GM23338 (cell line): ENCODE measurements around the gene CACNB4. TPM values are rescaled to one million over a fixed set of nuclear protein-coding genes. Genes with fewer than 3 reads are reported as not detected.

Experiments used
- ATAC-seq: fragments of 200-7000 bp; cut with Tn5 transposase; 3 replicates; pipeline ENCODE4 v1.9.1; 2020
- DNase-seq: peaks from one replicate; pipeline ENCODE4 v3.0.0-alpha.2; 2015; ENCODE audit warnings: low spot score
- H2AFZ ChIP-seq: fragments of 200-600 bp; sonication (generic); 2 replicates; pipeline ENCODE4 v1.8.0; 2016; ENCODE audit warnings: antibody characterized with exemption, mild to moderate bottlenecking, moderate library complexity
- H3F3A ChIP-seq: fragments of 200-600 bp; sonication (generic); replicated peaks from 2 replicates; pipeline ENCODE4 v1.8.0; 2017; ENCODE audit warnings: antibody characterized with exemption, mixed run types, low read depth
- H3K27ac ChIP-seq: fragments of 200-600 bp; sonication (generic); 2 replicates; pipeline ENCODE4 v1.6.1; 2016; ENCODE audit warnings: low read depth
- H3K27me3 ChIP-seq: fragments of 200-600 bp; sonication (generic); 2 replicates; pipeline ENCODE4 v1.8.0; 2016; ENCODE audit warnings: mild to moderate bottlenecking, mixed run types, moderate library complexity; ENCODE audit not compliant: insufficient read depth
- H3K36me3 ChIP-seq: fragments of 200-600 bp; sonication (generic); 2 replicates; pipeline ENCODE4 v1.8.0; 2016; ENCODE audit warnings: mild to moderate bottlenecking; ENCODE audit not compliant: insufficient read depth
- H3K4me1 ChIP-seq: fragments of 200-600 bp; sonication (generic); 2 replicates; pipeline ENCODE4 v1.8.0; 2016; ENCODE audit warnings: mild to moderate bottlenecking, moderate library complexity; ENCODE audit not compliant: insufficient read depth
- H3K4me2 ChIP-seq: fragments of 200-600 bp; sonication (generic); 2 replicates; pipeline ENCODE4 v1.7.1; 2017; ENCODE audit warnings: mixed run types
- H3K4me3 ChIP-seq: fragments of 200-600 bp; sonication (generic); 2 replicates; pipeline ENCODE4 v1.6.1; 2016; ENCODE audit warnings: mixed run types
- H3K79me2 ChIP-seq: fragments of 200-600 bp; sonication (generic); replicated peaks from 2 replicates; pipeline ENCODE4 v1.8.0; 2017; ENCODE audit warnings: mild to moderate bottlenecking; ENCODE audit not compliant: insufficient read depth
- H3K9me2 ChIP-seq: fragments of 200-600 bp; sonication (generic); 2 replicates; pipeline ENCODE4 v1.8.0; 2017; ENCODE audit not compliant: insufficient read depth
- H4K20me1 ChIP-seq: fragments of 200-600 bp; sonication (generic); replicated peaks from 2 replicates; pipeline ENCODE4 v1.8.0; 2017; ENCODE audit warnings: mild to moderate bottlenecking; ENCODE audit not compliant: insufficient read depth
- H3K27ac Mint-ChIP-seq: 2 replicates; pipeline ENCODE4 v1.8.0; 2020; ENCODE audit warnings: inconsistent platforms, mild to moderate bottlenecking, moderate library complexity, mixed read lengths
- H3K27me3 Mint-ChIP-seq: 3 replicates; pipeline ENCODE4 v1.8.0; 2022; ENCODE audit warnings: low read depth, mild to moderate bottlenecking, moderate library complexity, mixed read lengths, inconsistent platforms; ENCODE audit not compliant: insufficient read depth, poor library complexity
- H3K36me3 Mint-ChIP-seq: 3 replicates; pipeline ENCODE4 v1.8.0; 2021; ENCODE audit warnings: low read depth, mild to moderate bottlenecking, inconsistent platforms, moderate library complexity, mixed read lengths
- H3K4me1 Mint-ChIP-seq: 3 replicates; pipeline ENCODE4 v1.8.0; 2020; ENCODE audit warnings: mild to moderate bottlenecking, inconsistent platforms, mixed read lengths
- H3K4me3 Mint-ChIP-seq: 3 replicates; pipeline ENCODE4 v1.8.0; 2021; ENCODE audit warnings: moderate library complexity, mild to moderate bottlenecking, inconsistent platforms, mixed read lengths
- H3K9me3 Mint-ChIP-seq: 3 replicates; pipeline ENCODE4 v1.8.0; 2020; ENCODE audit warnings: moderate library complexity, mild to moderate bottlenecking, inconsistent platforms, mixed read lengths
- CREB1 ChIP-seq: fragments of 250-450 bp; sonication (Bioruptor Pico); IDR thresholded peaks from 2 replicates; pipeline ENCODE4 v1.5.0; 2020; ENCODE audit warnings: low read depth, mild to moderate bottlenecking, moderate library complexity
- EZH2 ChIP-seq: fragments of 200-600 bp; sonication (generic); IDR thresholded peaks from one replicate; pipeline ENCODE4 v1.8.0; 2017; ENCODE audit warnings: antibody characterized with exemption, mild to moderate bottlenecking, low read depth; ENCODE audit not compliant: unreplicated experiment
- EZH2phosphoT487 ChIP-seq: fragments of 200-600 bp; sonication (generic); IDR thresholded peaks from one replicate; pipeline ENCODE4 v1.8.1; 2018; ENCODE audit warnings: antibody characterized with exemption; ENCODE audit not compliant: unreplicated experiment
- JUNB ChIP-seq: IDR thresholded peaks from one replicate; pipeline ENCODE4 v1.6.1; 2016; ENCODE audit warnings: antibody characterized with exemption; ENCODE audit not compliant: unreplicated experiment
- NANOG ChIP-seq: IDR thresholded peaks from 2 replicates; pipeline ENCODE4 v1.6.1; 2016; ENCODE audit warnings: antibody characterized with exemption, borderline replicate concordance
- STAT1 ChIP-seq: IDR thresholded peaks from one replicate; pipeline ENCODE4 v1.6.1; 2016; ENCODE audit warnings: antibody characterized with exemption; ENCODE audit not compliant: unreplicated experiment
- polyA plus RNA-seq: library from polyadenylated mRNA; unstranded; fragments of >200 nt; fragmentation: Nextera tagmentation; extraction: Ambion mirVana; gene quantifications from 2 replicates; pipeline ENCODE4 v1.2.1, GENCODE V29; 2016
- total RNA-seq: library from RNA; depleted of rRNA; stranded (reverse); fragments of >200 nt; shearing (Covaris generic); gene quantifications from 2 replicates; pipeline ENCODE4 v1.2.3, GENCODE V29; 2014
- TF ChIP-seq, protein P1 (sequence below), 2 experiments: fragments of 200-600 bp in 1 of 2; sonication (generic) in 1 of 2; conservative IDR thresholded peaks; 2 replicates each; pipeline versions ENCODE4 v1.5.1 to v1.6.1; 2016 to 2017; ENCODE audit warnings: antibody characterized with exemption in 2 of 2, low read depth in 2 of 2, mild to moderate bottlenecking in 2 of 2, moderate library complexity in 1 of 2
- TF ChIP-seq, protein P2 (sequence below): fragments of 250-450 bp; sonication (Bioruptor Pico); IDR thresholded peaks from 2 replicates; pipeline ENCODE4 v1.5.0; 2020; ENCODE audit warnings: mild to moderate bottlenecking, moderate library complexity
- TF ChIP-seq, protein P3 (sequence below): IDR thresholded peaks from 2 replicates; pipeline ENCODE4 v1.6.1; 2016; ENCODE audit warnings: antibody characterized with exemption

Gene CACNB4
- total and polyA plus RNA-seq, 2 experiments from 2014 or later: 4.0 to 9.8 TPM

DNA sequence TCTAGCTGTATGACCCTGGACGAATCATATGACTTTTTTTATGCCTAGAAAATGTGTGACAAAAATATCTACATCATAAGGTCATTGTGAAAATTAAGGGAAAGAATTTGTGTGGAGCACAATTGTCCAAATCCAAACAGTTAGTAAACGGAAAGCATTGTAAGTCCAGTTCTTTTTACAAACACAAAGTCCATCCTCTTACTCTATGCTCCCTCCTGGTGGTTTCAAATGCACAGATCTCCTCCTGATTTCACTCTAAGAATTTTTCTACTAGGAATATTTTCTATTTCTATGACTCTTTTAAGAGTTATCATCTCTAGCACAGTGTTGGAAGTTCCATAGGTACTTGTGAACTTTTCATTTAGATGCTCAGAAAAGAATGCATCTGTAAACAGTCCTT, 145.4 kb downstream of the CACNB4 start (continued):
- TF ChIP-seq, protein P1, sequence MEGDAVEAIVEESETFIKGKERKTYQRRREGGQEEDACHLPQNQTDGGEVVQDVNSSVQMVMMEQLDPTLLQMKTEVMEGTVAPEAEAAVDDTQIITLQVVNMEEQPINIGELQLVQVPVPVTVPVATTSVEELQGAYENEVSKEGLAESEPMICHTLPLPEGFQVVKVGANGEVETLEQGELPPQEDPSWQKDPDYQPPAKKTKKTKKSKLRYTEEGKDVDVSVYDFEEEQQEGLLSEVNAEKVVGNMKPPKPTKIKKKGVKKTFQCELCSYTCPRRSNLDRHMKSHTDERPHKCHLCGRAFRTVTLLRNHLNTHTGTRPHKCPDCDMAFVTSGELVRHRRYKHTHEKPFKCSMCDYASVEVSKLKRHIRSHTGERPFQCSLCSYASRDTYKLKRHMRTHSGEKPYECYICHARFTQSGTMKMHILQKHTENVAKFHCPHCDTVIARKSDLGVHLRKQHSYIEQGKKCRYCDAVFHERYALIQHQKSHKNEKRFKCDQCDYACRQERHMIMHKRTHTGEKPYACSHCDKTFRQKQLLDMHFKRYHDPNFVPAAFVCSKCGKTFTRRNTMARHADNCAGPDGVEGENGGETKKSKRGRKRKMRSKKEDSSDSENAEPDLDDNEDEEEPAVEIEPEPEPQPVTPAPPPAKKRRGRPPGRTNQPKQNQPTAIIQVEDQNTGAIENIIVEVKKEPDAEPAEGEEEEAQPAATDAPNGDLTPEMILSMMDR (conservative IDR thresholded peaks at IDR 0.05; ENCODE audit: low read depth in 2 of 2): no peak

DNA sequence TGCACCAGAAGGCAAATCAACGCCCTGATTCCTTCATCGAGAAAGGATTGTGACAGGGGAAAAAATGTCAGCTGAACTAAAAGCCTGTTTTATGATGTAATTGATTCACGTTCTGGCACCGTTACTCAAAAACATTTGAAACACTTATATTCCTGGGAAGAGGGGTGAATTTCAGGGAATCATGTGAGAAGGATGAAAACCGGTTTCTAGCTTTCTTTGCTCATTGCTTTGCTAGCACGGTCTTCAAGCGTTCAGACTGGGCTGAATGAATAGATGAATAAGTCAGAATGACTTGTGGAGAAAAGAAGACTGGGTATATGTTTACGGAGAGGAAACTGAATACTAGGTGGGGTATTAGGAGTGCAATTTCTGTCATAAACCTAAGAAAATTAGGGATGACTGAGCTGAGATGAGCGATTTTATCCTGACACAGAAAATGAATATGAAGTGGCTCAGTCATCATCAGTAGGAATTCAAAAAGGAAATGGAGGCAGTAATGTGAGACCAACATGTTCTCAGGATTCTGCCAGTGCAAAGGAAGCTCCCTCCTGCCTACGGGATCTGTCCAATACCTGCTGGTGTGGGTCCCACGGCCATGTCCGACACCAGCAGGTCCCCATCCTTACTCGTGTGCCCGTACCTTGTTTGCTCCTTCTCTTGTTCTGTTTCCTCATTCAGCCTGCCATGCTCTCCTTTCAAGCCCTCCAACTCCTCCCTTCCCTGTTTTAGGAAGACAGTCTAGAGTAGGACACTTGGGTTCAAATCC, 146.0 kb downstream of the CACNB4 start:
- Histone ChIP-seq H3K27ac (no peak overlapping the region), H2AFZ (no peak overlapping the region), H3K4me3 (no peak overlapping the region), H3K27me3 (no peaks in the 10 kb centered on the region), H3K4me2 (no peak overlapping the region), H3K4me1 (peaks cover 5% of the 10 kb centered on the region; the same call in 1 of the 2 replicates), H3K36me3 (no peaks in the 10 kb centered on the region), H3F3A (no peaks in the 10 kb centered on the region), H3K9me2 (no peaks in the 10 kb centered on the region), H4K20me1 (no peaks in the 10 kb centered on the region; the same call in 1 of the 2 replicates), H3K79me2 (no peaks in the 10 kb centered on the region)
- H3K9me3 Mint-ChIP-seq: no peaks in the 10 kb centered on the region
- no peak overlapping the region for H3K4me3 Mint-ChIP-seq
- no peak for ATAC-seq
- no peak overlapping the region for H3K27ac Mint-ChIP-seq
- H3K4me1 Mint-ChIP-seq: peaks cover 4% of the 10 kb centered on the region; the same call in 2 of the 3 replicates
- no peaks in the 10 kb centered on the region for H3K36me3 Mint-ChIP-seq
- DNase-seq: no peak
- H3K27me3 Mint-ChIP-seq: no peaks in the 10 kb centered on the region
- TF ChIP-seq, protein P1 (conservative IDR thresholded peaks at IDR 0.05; ENCODE audit: low read depth in 2 of 2): no peak
- TF ChIP-seq EZH2phosphoT487 (no peak), NANOG (no peak), CREB1 (CRISPR knock-in tag) (no peak), JUNB (no peak), EZH2 (no peak), STAT1 (no peak)
- TF ChIP-seq, protein P2, sequence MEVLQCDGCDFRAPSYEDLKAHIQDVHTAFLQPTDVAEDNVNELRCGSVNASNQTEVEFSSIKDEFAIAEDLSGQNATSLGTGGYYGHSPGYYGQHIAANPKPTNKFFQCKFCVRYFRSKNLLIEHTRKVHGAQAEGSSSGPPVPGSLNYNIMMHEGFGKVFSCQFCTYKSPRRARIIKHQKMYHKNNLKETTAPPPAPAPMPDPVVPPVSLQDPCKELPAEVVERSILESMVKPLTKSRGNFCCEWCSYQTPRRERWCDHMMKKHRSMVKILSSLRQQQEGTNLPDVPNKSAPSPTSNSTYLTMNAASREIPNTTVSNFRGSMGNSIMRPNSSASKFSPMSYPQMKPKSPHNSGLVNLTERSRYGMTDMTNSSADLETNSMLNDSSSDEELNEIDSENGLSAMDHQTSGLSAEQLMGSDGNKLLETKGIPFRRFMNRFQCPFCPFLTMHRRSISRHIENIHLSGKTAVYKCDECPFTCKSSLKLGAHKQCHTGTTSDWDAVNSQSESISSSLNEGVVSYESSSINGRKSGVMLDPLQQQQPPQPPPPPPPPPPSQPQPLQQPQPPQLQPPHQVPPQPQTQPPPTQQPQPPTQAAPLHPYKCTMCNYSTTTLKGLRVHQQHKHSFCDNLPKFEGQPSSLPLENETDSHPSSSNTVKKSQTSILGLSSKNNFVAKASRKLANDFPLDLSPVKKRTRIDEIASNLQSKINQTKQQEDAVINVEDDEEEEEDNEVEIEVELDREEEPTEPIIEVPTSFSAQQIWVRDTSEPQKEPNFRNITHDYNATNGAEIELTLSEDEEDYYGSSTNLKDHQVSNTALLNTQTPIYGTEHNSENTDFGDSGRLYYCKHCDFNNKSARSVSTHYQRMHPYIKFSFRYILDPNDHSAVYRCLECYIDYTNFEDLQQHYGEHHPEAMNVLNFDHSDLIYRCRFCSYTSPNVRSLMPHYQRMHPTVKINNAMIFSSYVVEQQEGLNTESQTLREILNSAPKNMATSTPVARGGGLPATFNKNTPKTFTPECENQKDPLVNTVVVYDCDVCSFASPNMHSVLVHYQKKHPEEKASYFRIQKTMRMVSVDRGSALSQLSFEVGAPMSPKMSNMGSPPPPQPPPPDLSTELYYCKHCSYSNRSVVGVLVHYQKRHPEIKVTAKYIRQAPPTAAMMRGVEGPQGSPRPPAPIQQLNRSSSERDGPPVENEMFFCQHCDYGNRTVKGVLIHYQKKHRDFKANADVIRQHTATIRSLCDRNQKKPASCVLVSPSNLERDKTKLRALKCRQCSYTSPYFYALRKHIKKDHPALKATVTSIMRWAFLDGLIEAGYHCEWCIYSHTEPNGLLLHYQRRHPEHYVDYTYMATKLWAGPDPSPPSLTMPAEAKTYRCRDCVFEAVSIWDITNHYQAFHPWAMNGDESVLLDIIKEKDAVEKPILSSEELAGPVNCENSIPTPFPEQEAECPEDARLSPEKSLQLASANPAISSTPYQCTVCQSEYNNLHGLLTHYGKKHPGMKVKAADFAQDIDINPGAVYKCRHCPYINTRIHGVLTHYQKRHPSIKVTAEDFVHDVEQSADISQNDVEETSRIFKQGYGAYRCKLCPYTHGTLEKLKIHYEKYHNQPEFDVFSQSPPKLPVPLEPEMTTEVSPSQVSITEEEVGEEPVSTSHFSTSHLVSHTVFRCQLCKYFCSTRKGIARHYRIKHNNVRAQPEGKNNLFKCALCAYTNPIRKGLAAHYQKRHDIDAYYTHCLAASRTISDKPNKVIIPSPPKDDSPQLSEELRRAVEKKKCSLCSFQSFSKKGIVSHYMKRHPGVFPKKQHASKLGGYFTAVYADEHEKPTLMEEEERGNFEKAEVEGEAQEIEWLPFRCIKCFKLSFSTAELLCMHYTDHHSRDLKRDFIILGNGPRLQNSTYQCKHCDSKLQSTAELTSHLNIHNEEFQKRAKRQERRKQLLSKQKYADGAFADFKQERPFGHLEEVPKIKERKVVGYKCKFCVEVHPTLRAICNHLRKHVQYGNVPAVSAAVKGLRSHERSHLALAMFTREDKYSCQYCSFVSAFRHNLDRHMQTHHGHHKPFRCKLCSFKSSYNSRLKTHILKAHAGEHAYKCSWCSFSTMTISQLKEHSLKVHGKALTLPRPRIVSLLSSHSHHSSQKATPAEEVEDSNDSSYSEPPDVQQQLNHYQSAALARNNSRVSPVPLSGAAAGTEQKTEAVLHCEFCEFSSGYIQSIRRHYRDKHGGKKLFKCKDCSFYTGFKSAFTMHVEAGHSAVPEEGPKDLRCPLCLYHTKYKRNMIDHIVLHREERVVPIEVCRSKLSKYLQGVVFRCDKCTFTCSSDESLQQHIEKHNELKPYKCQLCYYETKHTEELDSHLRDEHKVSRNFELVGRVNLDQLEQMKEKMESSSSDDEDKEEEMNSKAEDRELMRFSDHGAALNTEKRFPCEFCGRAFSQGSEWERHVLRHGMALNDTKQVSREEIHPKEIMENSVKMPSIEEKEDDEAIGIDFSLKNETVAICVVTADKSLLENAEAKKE (CRISPR knock-in tag): no peak
- TF ChIP-seq, protein P3, sequence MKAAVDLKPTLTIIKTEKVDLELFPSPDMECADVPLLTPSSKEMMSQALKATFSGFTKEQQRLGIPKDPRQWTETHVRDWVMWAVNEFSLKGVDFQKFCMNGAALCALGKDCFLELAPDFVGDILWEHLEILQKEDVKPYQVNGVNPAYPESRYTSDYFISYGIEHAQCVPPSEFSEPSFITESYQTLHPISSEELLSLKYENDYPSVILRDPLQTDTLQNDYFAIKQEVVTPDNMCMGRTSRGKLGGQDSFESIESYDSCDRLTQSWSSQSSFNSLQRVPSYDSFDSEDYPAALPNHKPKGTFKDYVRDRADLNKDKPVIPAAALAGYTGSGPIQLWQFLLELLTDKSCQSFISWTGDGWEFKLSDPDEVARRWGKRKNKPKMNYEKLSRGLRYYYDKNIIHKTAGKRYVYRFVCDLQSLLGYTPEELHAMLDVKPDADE: no peak
